ENCODE results near the gene SIK1.
"Not testable (repeated sequence)": the region's sequence is repeated elsewhere in the genome, so short reads cannot be mapped to it uniquely, and the experiment has no call there.

GRCh38 chr21:43460475-43460874 is 33.5 kb upstream of the SIK1 start:
- not testable (repeated sequence) for TF ChIP-seq CTCF, POLR2A (IDR thresholded peaks at IDR 0.05)
